Measurements from ENCODE around the gene CCDC186. TPM values are rescaled to one million over a fixed set of nuclear protein-coding genes. Genes with fewer than 3 reads are reported as not detected.

Gene CCDC186
- total and polyA plus RNA-seq, 11 donors: 4.7 to 26.0 (median 18.8) TPM

DNA sequence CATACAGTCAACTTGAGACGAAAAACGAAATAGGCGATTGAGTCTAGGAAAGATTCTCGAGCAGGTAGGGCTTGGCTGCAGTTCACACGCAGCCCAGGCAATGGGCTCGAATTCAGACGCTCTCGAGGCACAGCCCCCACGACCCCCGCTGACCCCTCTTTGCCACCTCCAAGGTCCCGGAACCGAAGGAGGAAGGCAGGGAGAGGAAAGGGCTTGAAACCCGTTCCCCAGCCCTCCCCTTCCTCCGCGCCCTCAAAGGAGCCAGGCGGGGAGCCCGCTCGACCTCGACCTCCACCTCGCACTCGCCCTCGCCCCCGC lies 441 bp downstream of the CCDC186 start:
- WGBS, 4 donors: 0 to 1% (median 0%) methylated on average over 13 to 23 of the region's 23 CpGs
- Histone ChIP-seq H3K9me3 (peaks cover 0 to 14% (median 3%) of the 10 kb centered on the region in 12 donors), H3K27me3 (no peaks in the 10 kb centered on the region), H3K4me1 (peaks cover 0 to 33% (median 9%) of the 10 kb centered on the region in 12 donors), H3K4me3 (peak overlapping the region; percentile 67 to 97 (median 88)), H3K27ac (peak overlapping the region; percentile 79 to 96 (median 92)), H3K36me3 (no peaks in the 10 kb centered on the region)
- DNase-seq (peak in 1 of 5 donors; percentile 42), ATAC-seq (peak in 2 of 4 donors; percentile 23 to 29)
- TF ChIP-seq POLR2A (IDR thresholded peaks at IDR 0.05): no peak
- TF ChIP-seq, protein P1, sequence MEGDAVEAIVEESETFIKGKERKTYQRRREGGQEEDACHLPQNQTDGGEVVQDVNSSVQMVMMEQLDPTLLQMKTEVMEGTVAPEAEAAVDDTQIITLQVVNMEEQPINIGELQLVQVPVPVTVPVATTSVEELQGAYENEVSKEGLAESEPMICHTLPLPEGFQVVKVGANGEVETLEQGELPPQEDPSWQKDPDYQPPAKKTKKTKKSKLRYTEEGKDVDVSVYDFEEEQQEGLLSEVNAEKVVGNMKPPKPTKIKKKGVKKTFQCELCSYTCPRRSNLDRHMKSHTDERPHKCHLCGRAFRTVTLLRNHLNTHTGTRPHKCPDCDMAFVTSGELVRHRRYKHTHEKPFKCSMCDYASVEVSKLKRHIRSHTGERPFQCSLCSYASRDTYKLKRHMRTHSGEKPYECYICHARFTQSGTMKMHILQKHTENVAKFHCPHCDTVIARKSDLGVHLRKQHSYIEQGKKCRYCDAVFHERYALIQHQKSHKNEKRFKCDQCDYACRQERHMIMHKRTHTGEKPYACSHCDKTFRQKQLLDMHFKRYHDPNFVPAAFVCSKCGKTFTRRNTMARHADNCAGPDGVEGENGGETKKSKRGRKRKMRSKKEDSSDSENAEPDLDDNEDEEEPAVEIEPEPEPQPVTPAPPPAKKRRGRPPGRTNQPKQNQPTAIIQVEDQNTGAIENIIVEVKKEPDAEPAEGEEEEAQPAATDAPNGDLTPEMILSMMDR (IDR thresholded peaks at IDR 0.05): no peak
- intact Hi-C loops (cut with DNase I): no loop called here

DNA sequence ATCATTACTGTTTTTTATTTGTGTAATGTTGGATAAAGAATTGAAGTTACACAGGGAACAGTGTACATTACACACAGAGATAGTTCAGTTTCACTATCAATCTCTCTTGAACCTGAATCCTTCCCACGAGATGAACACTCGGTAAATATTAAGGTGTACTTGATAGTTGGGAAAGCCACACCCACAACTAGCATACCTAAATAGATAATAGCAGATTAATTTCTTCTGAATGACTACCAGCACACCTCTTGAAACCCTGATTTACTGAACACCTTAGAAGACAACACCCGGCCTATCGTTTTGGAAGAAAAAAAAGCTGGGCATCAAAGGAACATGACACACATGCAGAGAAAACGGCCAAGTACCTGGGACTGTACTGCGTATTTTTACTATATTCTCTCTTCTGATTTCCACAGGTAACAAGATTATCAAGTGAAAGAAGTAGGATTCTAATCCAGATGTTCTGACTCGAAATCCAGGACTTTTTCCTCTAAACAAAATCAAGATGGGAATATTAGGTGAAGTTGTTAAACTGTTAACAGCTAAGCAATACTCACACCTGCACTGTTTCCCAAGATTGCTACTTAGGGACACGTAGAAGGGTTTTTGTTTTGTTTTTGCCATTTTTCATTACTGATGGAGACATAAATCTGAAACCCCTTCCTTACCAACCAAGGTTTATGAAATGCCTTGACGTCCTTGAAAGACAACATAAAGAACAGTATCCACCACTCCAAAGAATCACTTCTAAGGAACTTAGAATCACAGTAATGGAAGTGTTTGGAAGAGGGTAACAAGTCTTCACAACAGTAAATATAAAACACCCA lies 1.0 kb downstream of the CCDC186 start:
- ATAC-seq (no peak), DNase-seq (no peak)
- H3K27me3 ChIP-seq: no peaks in the 10 kb centered on the region
- peak overlapping the region; percentile 67 to 97 (median 88) for H3K4me3 ChIP-seq
- intact Hi-C loops (cut with DNase I): no loop called here
- WGBS, 4 donors: 17 to 22% (median 20%) methylated on average over 9 of the region's 9 CpGs
- peaks cover 0 to 33% (median 9%) of the 10 kb centered on the region in 12 donors for H3K4me1 ChIP-seq
- H3K27ac ChIP-seq: peak overlapping the region; percentile 79 to 96 (median 92)
- TF ChIP-seq, protein P1 (IDR thresholded peaks at IDR 0.05): no peak
- no peak for TF ChIP-seq POLR2A (IDR thresholded peaks at IDR 0.05)
- H3K36me3 ChIP-seq: no peaks in the 10 kb centered on the region
- H3K9me3 ChIP-seq: peaks cover 0 to 20% (median 4%) of the 10 kb centered on the region in 12 donors

DNA sequence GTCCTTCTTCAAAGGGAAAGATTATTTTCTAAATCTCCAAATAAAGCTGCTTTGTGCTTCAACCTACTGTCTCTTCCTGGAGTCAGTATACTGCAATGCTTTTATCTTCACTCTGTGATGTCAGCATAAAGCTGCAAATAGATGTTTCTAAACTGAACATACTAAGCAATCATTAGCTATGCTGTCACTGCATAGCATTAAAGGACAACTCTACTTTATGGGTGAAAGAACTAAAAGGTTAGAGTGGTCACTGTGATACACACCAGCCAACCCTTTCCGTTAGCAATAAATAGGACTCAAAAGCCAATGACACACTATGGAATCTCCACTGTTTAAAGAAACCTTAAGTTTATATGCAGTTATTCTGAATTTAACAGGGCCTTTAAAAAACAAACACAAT lies 1.8 kb downstream of the CCDC186 start:
- WGBS, 4 donors: 17 to 30% (median 26%) methylated on average over 1 of the region's 1 CpG
- no peak for TF ChIP-seq POLR2A (IDR thresholded peaks at IDR 0.05)
- TF ChIP-seq, protein P1 (IDR thresholded peaks at IDR 0.05): no peak
- intact Hi-C loops (cut with DNase I): no loop called here
- Histone ChIP-seq H3K27ac (peak overlapping the region in 10 of 12 donors; percentile 13 to 96 (median 93)), H3K4me3 (peak overlapping the region in 11 of 12 donors; percentile 67 to 97 (median 89)), H3K36me3 (peaks cover 0 to 2% (median 0%) of the 10 kb centered on the region in 9 donors), H3K9me3 (peaks cover 0 to 20% (median 4%) of the 10 kb centered on the region in 12 donors), H3K4me1 (peaks cover 0 to 33% (median 9%) of the 10 kb centered on the region in 12 donors), H3K27me3 (no peaks in the 10 kb centered on the region)
- peak in 3 of 4 donors; percentile 16 to 41 (median 23) for ATAC-seq
- DNase-seq: no peak

DNA sequence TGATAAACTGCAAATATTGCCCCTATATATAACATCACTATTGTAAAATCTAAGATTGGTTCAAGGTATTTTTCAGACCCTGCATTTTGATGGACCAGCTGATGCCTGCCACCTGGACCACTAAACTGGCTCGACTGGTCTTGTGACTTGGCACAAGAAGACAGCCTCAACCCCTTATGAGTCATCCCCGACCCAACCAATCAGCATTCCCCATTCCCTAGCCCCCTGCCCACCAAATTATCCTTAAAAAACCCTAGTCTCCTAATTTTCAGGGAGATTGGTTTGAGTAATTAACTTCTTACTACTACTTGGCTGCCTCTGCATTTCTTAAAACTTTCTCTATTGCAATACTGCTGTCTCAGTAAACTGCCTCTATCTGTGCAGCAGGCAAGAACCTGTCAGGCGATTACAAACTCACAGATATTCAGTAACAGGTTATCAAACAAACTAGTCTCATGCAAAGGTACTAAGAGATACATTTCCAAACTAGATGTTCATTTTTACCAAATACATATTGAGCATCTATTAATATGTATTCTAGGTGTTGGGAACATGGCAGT lies 5.5 kb downstream of the CCDC186 start:
- intact Hi-C loops (cut with DNase I): no loop called here
- Histone ChIP-seq H3K36me3 (peaks cover 0 to 4% (median 0%) of the 10 kb centered on the region in 9 donors), H3K4me3 (no peak overlapping the region), H3K4me1 (peaks cover 0 to 39% (median 13%) of the 10 kb centered on the region in 12 donors), H3K27ac (no peak overlapping the region), H3K27me3 (no peaks in the 10 kb centered on the region), H3K9me3 (peaks cover 0 to 20% (median 4%) of the 10 kb centered on the region in 12 donors)
- TF ChIP-seq, protein P1 (IDR thresholded peaks at IDR 0.05): no peak
- no peak for TF ChIP-seq POLR2A (IDR thresholded peaks at IDR 0.05)
- ATAC-seq (no peak), DNase-seq (no peak)
- 95 to 98% (median 97%) methylated on average over 3 of the region's 3 CpGs for WGBS, 4 donors
